OCI-LY7 (cell line): ENCODE measurements around the gene WDR48. TPM values are rescaled to one million over a fixed set of nuclear protein-coding genes. Genes with fewer than 3 reads are reported as not detected.

Source experiments
- BruUV-seq: library from RNA; stranded (reverse); fragments of 400-500 nt; replicated peaks from 2 replicates; lab custom pipeline; 2021; lab: Mats Ljungman, UMichigan
- CTCF ChIA-PET: fragments of 300-600 bp; sonication (Branson Sonifier 250); formaldehyde crosslinking; loops from one replicate; lab custom pipeline; 2022; ENCODE audit warnings: antibody characterized with exemption; ENCODE audit not compliant: unreplicated experiment; lab: Charles Lee
- POLR2A ChIA-PET: fragments of 300-600 bp; sonication (Branson Sonifier 250); formaldehyde crosslinking; loops from one replicate; lab custom pipeline; 2022; ENCODE audit warnings: antibody characterized with exemption; lab: Charles Lee
- DNase-seq: peaks from one replicate; pipeline ENCODE4 v3.0.0-alpha.2; 2015; ENCODE audit warnings: low spot score
- H2AFZ ChIP-seq: fragments of 200-600 bp; sonication (generic), shearing (Covaris generic); 2 replicates; pipeline ENCODE4 v1.6.1; 2014; ENCODE audit warnings: mild to moderate bottlenecking, antibody characterized with exemption, low read length, moderate library complexity
- H3K27ac ChIP-seq: fragments of 200-600 bp; sonication (generic); 2 replicates; pipeline ENCODE4 v1.5.1; 2014; ENCODE audit warnings: mixed run types, low read depth, mild to moderate bottlenecking, moderate library complexity, low read length, inconsistent platforms; ENCODE audit not compliant: poor library complexity, severe bottlenecking
- H3K36me3 ChIP-seq: fragments of 200-600 bp; sonication (generic); 2 replicates; pipeline ENCODE4 v1.6.1; 2014; ENCODE audit warnings: mild to moderate bottlenecking, antibody characterized with exemption, low read length, moderate library complexity, mixed read lengths; ENCODE audit not compliant: insufficient read depth
- H3K4me1 ChIP-seq: fragments of 200-600 bp; sonication (generic); 2 replicates; pipeline ENCODE4 v1.5.1; 2014; ENCODE audit warnings: mild to moderate bottlenecking, low read length; ENCODE audit not compliant: insufficient read depth, poor library complexity, severe bottlenecking
- H3K4me2 ChIP-seq: fragments of 200-600 bp; sonication (generic); 2 replicates; pipeline ENCODE4 v1.6.1; 2014; ENCODE audit warnings: mild to moderate bottlenecking, low read length
- H3K4me3 ChIP-seq: fragments of 200-600 bp; sonication (generic); 2 replicates; pipeline ENCODE4 v1.5.1; 2014; ENCODE audit warnings: mild to moderate bottlenecking, low read depth, low read length; ENCODE audit not compliant: poor library complexity, severe bottlenecking
- H3K79me2 ChIP-seq: fragments of 200-600 bp; sonication (generic); 2 replicates; pipeline ENCODE4 v1.6.1; 2016; ENCODE audit warnings: low read depth, mild to moderate bottlenecking, low read length, moderate library complexity, mixed read lengths; ENCODE audit not compliant: insufficient read depth
- H3K9me2 ChIP-seq: fragments of 200-600 bp; sonication (generic); 2 replicates; pipeline ENCODE4 v1.6.1; 2016; ENCODE audit warnings: mild to moderate bottlenecking, low read length, mixed read lengths; ENCODE audit not compliant: insufficient read depth
- H3K9me3 ChIP-seq: fragments of 200-600 bp; sonication (generic); 2 replicates; pipeline ENCODE4 v1.6.1; 2014; ENCODE audit warnings: mild to moderate bottlenecking, mixed run types, low read length, mixed read lengths
- H4K20me1 ChIP-seq: fragments of 200-600 bp; sonication (generic); 2 replicates; pipeline ENCODE4 v1.6.1; 2014; ENCODE audit warnings: mild to moderate bottlenecking, antibody characterized with exemption, low read length, moderate library complexity, mixed read lengths; ENCODE audit not compliant: insufficient read depth
- CTCF ChIP-seq: fragments of 200-600 bp; sonication (generic); conservative IDR thresholded peaks from 2 replicates; pipeline ENCODE4 v1.5.1; 2014; ENCODE audit warnings: mild to moderate bottlenecking, antibody characterized with exemption, low read length, moderate library complexity, mixed read lengths
- EZH2phosphoT487 ChIP-seq: fragments of 200-600 bp; sonication (generic); IDR thresholded peaks from 2 replicates; pipeline ENCODE4 v1.6.1; 2018; ENCODE audit warnings: low read depth, borderline replicate concordance, mild to moderate bottlenecking, mixed run types, antibody characterized with exemption, low read length, moderate library complexity, mixed read lengths
- intact Hi-C: fragments of 100-400 bp; cut with micrococcal nuclease; formaldehyde crosslinking; loops from one replicate; pipeline ENCODE4 v1.10.0; 2022; ENCODE audit not compliant: unreplicated experiment
- total RNA-seq, 2 experiments: library from RNA; depleted of rRNA in 1 of 2; stranded (reverse); fragments of >200 nt in 1 of 2; shearing (Covaris generic) in 1 of 2; gene quantifications; 2 replicates each; pipeline ENCODE4 v1.2.3, GENCODE V29; 2014 to 2022

Gene WDR48
- total RNA-seq, 2 experiments from 2014 or later = 12.3 to 38.4 TPM

- H4K20me1 ChIP-seq = no peaks in the 10 kb centered on the region
- intact Hi-C loops = no loop called here
- no peak overlapping the region for H3K4me2 ChIP-seq
- H3K9me3 ChIP-seq = no peaks in the 10 kb centered on the region
- no peaks in the 10 kb centered on the region for H3K36me3 ChIP-seq
- no peak overlapping the region for H2AFZ ChIP-seq
- H3K4me1 ChIP-seq = no peaks in the 10 kb centered on the region
- no peaks in the 10 kb centered on the region for H3K79me2 ChIP-seq
- BruUV-seq = no TSS peak
- H3K9me2 ChIP-seq = no peaks in the 10 kb centered on the region
- TF ChIP-seq EZH2phosphoT487 = no peak
- no peak for TF ChIP-seq CTCF
- CTCF ChIA-PET = no interaction called here
- DNase-seq = no peak
- POLR2A ChIA-PET = no interaction called here
- H3K27ac ChIP-seq = no peak overlapping the region
- no peak overlapping the region for H3K4me3 ChIP-seq
These were observed 29.6 kb upstream of the WDR48 start for GRCh38 chr3:39022286-39022630.

GRCh38 chr3:39024497-39024896 lies 27.3 kb upstream of the WDR48 start:
- no peak for DNase-seq
- H4K20me1 ChIP-seq = no peaks in the 10 kb centered on the region
- TF ChIP-seq EZH2phosphoT487 = no peak
- no peak for TF ChIP-seq CTCF
- no peak overlapping the region for H3K27ac ChIP-seq
- H3K4me1 ChIP-seq = no peaks in the 10 kb centered on the region
- no peak overlapping the region for H2AFZ ChIP-seq
- no peak overlapping the region for H3K4me2 ChIP-seq
- intact Hi-C loops = no loop called here
- H3K9me3 ChIP-seq = no peaks in the 10 kb centered on the region
- POLR2A ChIA-PET = no interaction called here
- no peaks in the 10 kb centered on the region for H3K36me3 ChIP-seq
- no peaks in the 10 kb centered on the region for H3K9me2 ChIP-seq
- CTCF ChIA-PET = no interaction called here
- no peak overlapping the region for H3K4me3 ChIP-seq
- BruUV-seq = no TSS peak
- no peaks in the 10 kb centered on the region for H3K79me2 ChIP-seq

- CTCF ChIA-PET = no interaction called here
These were observed 26.4 kb upstream of the WDR48 start for GRCh38 chr3:39025222-39025970.

More at GRCh38 chr3:39025222-39025970, 26.4 kb upstream of the WDR48 start:
- Histone ChIP-seq H3K27ac (no peak overlapping the region), H3K4me1 (no peaks in the 10 kb centered on the region), H3K9me2 (no peaks in the 10 kb centered on the region), H3K4me3 (no peak overlapping the region), H3K79me2 (no peaks in the 10 kb centered on the region), H2AFZ (no peak overlapping the region), H3K9me3 (no peaks in the 10 kb centered on the region), H3K4me2 (no peak overlapping the region), H4K20me1 (no peaks in the 10 kb centered on the region), H3K36me3 (no peaks in the 10 kb centered on the region)
- intact Hi-C loops = no loop called here
- DNase-seq = no peak
- POLR2A ChIA-PET = interaction anchor here (0.8 kb wide), 1 partner anchor 383 kb away, joined by 3 read pairs; no protein-coding TSS in a partner anchor
- no TSS peak for BruUV-seq
- TF ChIP-seq CTCF = no peak
- TF ChIP-seq EZH2phosphoT487 = no peak
